CD4-positive, alpha-beta T cell treated with Interleukin-4 for 1 hour (primary cell): ENCODE data around the gene ZNF839.
"Not testable (repeated sequence)": the region's sequence is repeated elsewhere in the genome, so short reads cannot be mapped to it uniquely, and the experiment has no call there.

Source experiments
- DNase-seq, 2 donors: peaks; one replicate each; pipeline ENCODE4 v3.0.0-alpha.2; 2020 to 2022

Gene ZNF839

DNA sequence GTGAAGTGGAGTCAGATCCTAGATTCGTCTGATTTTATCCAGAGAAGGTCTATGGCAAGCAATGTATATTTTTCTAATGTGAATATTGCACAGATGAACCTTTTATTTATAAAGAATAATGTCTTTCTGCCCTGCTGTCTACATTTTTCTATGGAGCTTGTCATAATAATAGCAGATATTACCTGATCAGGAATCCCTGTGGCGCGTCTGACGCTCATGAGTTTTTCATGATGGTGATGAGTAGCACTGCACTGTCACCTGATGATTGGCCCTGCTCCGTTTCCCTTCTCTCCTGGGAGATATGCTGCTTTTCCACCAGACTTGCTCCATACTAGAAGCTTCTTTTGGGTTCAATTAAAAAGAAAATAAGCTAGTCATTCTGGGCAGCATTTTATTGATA, 22.7 kb downstream of the ZNF839 start:
- DNase-seq, result no peak

GRCh38 chr14:102344084-102344483, 24.5 kb downstream of the ZNF839 start:
- DNase-seq, result no peak

DNA sequence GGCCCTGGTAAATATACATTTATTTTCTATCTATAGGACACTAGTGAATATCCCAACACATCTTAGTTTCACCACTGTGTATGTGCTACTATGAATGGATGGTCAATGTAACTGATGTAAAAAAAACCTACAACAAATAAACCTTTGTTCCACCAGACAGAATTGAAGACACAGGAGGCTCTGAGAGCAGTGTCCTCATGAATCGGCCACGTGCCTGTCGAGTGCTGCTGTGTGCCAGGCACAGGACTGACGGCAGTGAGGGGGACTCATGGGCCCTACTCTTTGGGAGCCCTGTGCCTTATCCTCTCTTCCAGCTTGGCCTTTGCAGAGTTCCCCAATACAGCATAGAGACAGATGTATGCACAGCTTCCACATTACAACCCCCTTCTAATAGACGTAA, 24.9 kb downstream of the ZNF839 start:
- no peak for DNase-seq

- DNase-seq, result no peak
Measured at GRCh38 chr14:102345232-102345631, 25.7 kb downstream of the ZNF839 start.

DNA sequence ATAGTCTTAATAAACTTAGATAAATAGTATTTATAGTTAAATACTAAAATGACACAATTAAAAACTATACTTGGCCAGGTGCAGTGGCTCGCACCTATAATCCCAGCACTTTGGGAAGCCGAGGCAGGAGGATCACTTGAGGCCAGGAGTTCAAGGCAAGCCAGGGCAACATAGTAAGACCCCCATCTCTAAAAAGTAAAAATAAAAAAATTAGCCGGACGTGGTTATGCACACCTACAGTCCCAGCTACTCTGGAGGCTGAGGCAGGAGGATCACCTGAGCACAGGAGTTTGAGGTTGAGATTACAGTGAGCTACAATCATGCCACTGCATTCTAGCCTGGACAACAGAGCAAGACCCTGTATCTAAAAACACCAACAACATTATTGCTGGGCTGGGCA, 27.1 kb downstream of the ZNF839 start:
- DNase-seq, result no peak

GRCh38 chr14:102348376-102348775, 28.8 kb downstream of the ZNF839 start:
- no peak for DNase-seq

GRCh38 chr14:102351023-102351422, 31.5 kb downstream of the ZNF839 start:
- no peak for DNase-seq

DNA sequence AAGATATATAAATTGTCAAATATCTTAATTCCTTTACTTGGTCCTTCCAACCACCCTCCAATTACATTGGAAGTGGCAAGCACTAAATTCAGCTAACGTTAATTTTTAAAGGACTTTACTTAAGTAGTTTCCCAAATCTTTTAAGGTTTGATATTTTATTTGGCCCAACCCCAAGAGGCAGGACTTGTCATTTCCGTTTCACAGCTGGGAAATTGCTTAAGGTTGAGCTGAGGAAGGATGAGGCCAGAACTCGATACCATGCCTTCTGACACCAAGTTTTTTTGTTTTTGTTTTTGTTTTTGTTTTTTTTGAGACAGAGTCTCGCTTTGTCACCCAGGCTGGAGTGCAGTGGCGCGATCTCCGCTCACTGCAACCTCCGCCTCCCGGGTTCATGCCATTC, 32.0 kb downstream of the ZNF839 start:
- not testable (repeated sequence) for DNase-seq

- no peak for DNase-seq
Measured at GRCh38 chr14:102352213-102352612, 32.7 kb downstream of the ZNF839 start.

DNA sequence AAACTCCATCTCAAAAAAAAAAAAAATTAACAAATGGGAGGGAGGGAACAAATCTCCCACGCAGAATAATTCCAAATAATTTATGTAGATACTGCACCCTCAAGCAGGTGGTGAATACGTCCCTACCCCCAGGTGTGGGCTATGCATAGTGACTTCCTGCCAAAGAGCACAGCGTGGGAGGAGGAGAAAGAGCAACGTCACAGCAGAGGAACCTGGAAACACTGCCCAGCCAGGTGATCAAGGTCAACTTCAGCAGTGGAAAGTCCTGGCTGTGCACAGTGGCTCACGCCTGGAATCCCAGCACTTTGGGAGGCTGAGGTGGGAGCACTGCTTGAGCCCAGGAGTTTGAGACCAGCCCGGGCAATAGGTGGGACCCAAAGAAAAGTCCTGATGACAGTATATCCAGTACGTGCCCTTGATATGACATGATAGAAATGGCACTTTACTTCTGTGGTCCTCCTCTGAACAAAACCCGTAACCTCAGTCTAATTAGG, 33.6 kb downstream of the ZNF839 start:
- DNase-seq, result no peak

DNA sequence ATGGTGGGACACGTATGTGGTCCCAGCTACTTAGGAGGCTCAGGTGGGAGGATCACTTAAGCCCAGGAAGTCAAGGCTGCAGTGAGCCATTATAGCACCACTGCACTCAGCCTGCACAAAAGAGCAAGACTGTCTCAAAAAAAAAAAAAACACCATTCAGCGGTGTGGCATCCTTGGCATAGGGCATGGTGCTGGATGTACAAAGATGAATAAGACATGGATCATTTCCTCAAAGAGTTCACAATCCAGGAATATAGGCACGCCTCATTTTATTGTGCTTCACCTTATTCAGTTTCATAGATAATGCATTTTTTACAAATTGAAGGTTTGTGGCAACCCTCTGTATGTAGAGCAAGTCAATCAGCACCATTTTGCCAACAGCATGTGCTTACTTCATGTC, 36.7 kb downstream of the ZNF839 start:
- no peak for DNase-seq

GRCh38 chr14:102359341-102359740, 39.8 kb downstream of the ZNF839 start:
- DNase-seq, result no peak

DNA sequence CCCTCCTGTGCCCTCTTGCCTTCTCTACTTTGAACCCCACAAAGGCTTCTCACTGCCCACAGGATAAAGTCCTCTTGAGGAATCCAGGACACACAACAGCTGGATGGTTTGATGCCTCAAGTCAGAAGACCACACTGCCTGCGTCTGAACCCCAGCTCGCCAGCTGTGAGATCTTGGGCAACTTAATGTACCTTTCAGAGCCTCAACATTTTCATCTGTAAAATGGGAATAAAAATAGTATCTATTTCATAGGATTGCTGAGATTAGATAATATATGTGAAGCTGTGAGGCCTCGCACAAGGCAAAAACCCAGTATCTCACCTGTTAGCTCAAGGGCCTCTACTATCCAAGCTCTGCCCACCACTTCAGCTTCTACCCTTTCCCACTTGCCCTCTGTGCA, 40.8 kb downstream of the ZNF839 start:
- no peak for DNase-seq

- peak; percentile 31 to 35 for DNase-seq
Measured at GRCh38 chr14:102362084-102362483, 42.5 kb downstream of the ZNF839 start.

- peak; percentile 95 to 96 for DNase-seq
Measured at GRCh38 chr14:102362545-102363181, 43.1 kb downstream of the ZNF839 start, which contains the start of the genes CINP and TECPR2. TSS of gene CINP (minus strand) at chr14:102362890. CDS start at chr14:102362851, 39 bp downstream. TSS of gene TECPR2 (plus strand) at chr14:102362941. CDS start at chr14:102376722, 13,781 bp downstream.

GRCh38 chr14:102363182-102363943, 43.8 kb downstream of the ZNF839 start:
- DNase-seq, result peak in 1 of 2 donors; percentile 29

GRCh38 chr14:102370305-102370809, 50.8 kb downstream of the ZNF839 start:
- DNase-seq, result peak; percentile 18 to 48

DNA sequence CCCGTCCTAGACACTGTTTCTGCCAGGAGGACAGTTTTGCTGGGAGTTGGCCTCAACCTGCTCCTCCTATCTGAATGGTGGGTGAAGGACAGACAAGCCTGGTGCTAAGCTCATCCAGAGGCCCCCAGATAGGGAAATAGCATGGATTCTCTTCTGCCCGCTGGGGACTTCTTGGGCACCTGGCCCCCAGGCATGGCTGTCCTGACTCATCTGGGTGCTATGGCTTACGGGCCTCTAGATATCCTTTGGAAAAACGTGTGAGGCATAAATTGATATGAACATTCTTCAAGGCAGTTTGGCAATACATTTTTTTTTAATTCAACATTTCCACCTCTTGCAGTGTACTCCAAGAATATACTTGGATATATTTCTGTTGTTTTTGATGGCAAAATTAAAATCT, 51.8 kb downstream of the ZNF839 start:
- no peak for DNase-seq

- no peak for DNase-seq
Measured at GRCh38 chr14:102373110-102373509, 53.6 kb downstream of the ZNF839 start.

DNA sequence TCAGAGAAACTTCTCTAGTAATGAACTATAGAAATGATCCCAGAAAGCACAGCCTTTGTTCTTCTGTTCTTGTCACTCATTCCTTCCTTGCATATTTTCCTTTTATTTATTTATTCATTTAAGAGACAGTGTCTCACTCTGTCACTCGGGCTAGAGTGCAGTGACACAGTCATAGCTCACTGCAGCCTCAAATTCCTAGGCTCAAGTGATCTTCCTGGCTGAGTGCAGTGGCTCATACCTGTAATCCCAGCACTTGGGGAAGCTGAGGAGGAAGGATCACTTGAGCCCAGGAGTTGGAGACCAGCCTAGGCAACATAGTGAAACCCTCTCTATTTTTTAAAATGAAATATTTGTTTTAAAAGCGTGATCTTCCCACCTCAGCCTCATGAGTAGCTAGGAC, 54.7 kb downstream of the ZNF839 start:
- no peak for DNase-seq

DNA sequence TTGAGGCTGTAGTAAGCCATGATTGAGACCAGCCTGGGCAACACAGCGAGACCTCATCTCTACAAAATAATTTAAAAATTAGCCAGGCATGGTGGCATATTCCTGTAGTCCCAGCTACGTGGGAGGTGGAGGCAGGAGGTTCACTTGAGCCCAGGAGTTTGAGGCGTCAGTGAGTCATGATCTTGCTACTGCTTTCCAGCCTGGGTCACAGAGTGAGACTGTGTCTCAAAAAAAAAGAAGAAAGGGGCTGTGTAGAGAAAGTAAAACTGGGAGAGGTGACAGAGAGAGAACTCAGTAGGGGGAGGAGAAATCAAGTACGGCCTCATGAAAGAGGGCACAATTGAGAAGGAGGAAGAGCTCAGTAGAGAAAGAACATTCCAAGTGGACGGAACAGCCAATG, 55.6 kb downstream of the ZNF839 start:
- no peak for DNase-seq

- no peak for DNase-seq
Measured at GRCh38 chr14:102377696-102378095, 58.1 kb downstream of the ZNF839 start.

- DNase-seq, result no peak
Measured at GRCh38 chr14:102378830-102379229, 59.3 kb downstream of the ZNF839 start.

DNA sequence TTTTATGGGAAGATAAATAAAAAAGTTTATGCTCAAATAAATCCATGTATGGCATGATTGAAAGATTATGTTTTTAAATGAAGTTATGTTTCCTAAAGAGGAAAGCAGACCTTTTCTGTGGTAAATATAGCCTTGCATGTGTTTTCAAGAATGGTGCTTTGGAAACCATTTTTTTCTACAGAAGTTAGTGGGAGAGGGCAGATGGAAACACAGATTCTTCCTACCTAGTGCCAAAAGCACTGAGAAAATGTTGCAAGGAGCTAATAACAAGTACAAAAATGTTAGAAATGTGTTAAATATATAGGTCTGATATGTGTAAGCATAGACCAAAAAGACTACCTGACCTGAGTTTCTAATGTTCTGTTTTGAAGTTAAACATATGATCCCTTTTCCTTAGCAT, 67.5 kb downstream of the ZNF839 start:
- DNase-seq, result no peak
